ENCODE data around the gene RPTOR.

Gene RPTOR

GRCh38 chr17:80833952-80834892 lies 289.6 kb downstream of the RPTOR start:
- intact Hi-C loops (cut with DNase I), result no loop called here
- DNase-seq, result peak in 7 of 10 donors; percentile 26 to 91 (median 60)

GRCh38 chr17:80834893-80835275 lies 290.2 kb downstream of the RPTOR start:
- intact Hi-C loops (cut with DNase I), result no loop called here
- DNase-seq, result no peak

GRCh38 chr17:80835816-80836657 lies 291.4 kb downstream of the RPTOR start:
- intact Hi-C loops (cut with DNase I), result no loop called here
- DNase-seq, result peak in 8 of 10 donors; percentile 38 to 89 (median 63)

- intact Hi-C loops (cut with DNase I), result no loop called here
- peak in 2 of 10 donors; percentile 70 to 74 for DNase-seq
These were observed 292.0 kb downstream of the RPTOR start for GRCh38 chr17:80836658-80836965.

GRCh38 chr17:80836971-80837481 lies 292.4 kb downstream of the RPTOR start:
- intact Hi-C loops (cut with DNase I), result no loop called here
- DNase-seq, result peak in 3 of 10 donors; percentile 49 to 78 (median 74)

GRCh38 chr17:80837711-80838110 lies 293.1 kb downstream of the RPTOR start:
- peak in 3 of 10 donors; percentile 62 to 71 (median 62) for DNase-seq
- intact Hi-C loops (cut with DNase I), result no loop called here

DNA sequence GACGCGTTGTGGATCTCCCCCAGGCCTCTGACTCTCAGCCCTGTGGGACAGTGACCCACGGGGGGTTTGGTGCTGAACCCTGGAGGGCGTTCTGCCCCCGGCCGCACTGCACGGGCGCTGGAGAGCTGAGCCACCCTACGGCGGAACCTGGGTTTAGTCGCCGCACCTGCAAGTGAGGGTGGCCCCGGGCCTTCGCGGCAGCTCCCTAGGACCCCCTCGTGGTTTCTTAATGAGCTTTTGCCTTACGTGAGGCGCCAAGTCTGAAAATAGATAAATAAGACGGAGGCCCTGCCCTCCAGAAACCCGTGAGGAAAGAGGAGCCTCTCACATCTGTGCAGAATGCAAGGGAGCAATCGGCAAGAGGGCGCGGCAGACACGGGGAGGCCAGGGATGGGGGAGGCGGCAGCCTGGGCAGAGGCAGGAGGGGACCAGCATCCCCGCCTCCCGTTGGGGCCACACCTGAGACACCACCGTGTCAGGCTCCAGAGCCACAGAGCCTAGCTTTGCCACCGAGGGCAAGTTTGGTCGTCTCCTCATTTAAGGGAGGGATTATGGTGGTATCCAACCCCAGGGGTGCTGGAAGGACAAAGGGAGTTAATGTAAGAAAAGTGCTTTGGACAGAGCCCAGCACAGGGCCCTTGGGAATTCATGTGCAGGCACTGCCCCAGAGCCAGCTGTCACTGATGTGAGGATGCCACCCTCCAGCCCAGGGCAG lies 293.8 kb downstream of the RPTOR start:
- DNase-seq, result peak in 3 of 10 donors; percentile 69 to 80 (median 71)
- intact Hi-C loops (cut with DNase I), result no loop called here

GRCh38 chr17:80839026-80839345 lies 294.3 kb downstream of the RPTOR start:
- intact Hi-C loops (cut with DNase I), result no loop called here
- peak in 3 of 10 donors; percentile 47 to 73 (median 47) for DNase-seq

DNA sequence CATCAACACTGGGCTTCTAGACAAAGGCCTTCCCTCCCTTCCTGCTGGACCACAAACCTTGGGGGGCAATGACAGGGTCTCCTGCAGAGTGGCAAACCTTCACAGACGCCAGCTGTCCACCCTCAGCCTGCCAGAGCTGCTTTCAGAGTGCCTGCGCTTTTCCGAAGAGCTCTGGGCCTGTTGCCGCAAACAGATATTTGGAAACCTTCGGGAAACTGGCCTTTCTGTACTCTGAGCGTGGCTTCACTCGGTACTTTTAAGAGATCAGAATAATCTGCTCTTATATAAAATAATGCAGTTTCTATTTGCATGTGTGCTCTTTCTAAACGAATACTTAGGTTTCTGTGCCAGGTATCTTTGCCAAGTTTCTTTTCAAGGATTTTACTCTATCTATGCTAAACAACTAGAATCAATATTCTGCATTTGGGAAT lies 294.9 kb downstream of the RPTOR start:
- intact Hi-C loops (cut with DNase I), result no loop called here
- DNase-seq, result peak in 3 of 10 donors; percentile 73 to 86 (median 79)

GRCh38 chr17:80839970-80840369 lies 295.3 kb downstream of the RPTOR start:
- DNase-seq, result peak in 2 of 10 donors; percentile 75 to 80
- intact Hi-C loops (cut with DNase I), result no loop called here

- intact Hi-C loops (cut with DNase I), result no loop called here
- DNase-seq, result peak in 2 of 10 donors; percentile 17 to 52
These were observed 297.9 kb downstream of the RPTOR start for GRCh38 chr17:80842456-80843013.

DNA sequence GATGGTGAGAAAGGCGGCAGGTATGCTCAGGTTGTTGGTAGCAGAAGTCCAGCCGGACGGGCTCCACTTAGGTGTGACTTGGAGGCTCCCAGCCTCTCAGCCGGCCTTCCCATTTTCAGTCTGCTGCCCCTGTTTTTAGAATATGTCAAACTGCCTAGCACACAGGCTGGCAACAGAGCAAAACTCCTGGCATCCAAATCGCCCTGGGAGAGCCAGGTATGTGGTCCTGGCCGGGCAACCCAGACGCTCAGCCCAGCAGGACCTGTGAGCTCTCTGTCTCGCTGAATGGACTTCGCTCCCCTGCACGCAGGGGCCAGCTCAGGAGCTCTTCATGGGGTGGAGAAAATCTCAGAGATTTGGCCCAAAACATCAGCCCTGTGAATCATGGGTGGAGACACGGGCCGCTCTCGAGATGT lies 299.1 kb downstream of the RPTOR start:
- DNase-seq, result peak in 3 of 10 donors; percentile 39 to 57 (median 44)
- intact Hi-C loops (cut with DNase I), result no loop called here

DNA sequence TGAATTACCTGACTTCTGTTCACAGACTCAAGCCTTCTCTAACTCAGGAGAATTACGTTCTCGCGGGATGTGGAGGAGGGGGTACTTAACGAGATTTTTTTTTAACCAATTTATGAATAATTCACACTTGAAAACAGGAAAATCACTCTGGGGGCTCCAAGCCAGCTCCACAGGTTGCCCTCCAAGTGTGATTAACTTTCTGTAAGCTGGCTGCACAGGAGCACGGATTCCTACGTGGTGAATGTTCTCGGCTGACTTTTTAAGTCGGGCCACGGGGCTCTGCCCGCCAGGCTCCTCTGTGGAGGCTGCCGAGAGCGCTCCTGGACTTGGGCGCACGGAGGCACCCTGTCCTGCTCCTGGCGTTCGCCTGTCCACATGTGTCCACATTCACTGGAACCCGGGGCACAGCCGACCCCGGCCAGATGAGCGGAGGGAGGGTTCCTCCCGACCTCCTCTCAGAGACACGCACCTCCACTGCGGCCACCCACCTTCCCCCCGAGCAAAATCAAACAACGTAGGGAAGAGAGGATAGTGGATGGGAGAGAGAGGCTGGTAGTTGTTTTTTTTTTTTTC lies 299.9 kb downstream of the RPTOR start:
- DNase-seq, result peak in 3 of 10 donors; percentile 41 to 82 (median 54)
- intact Hi-C loops (cut with DNase I), result no loop called here

- DNase-seq, result peak in 3 of 10 donors; percentile 67 to 73 (median 72)
These were observed 300.6 kb downstream of the RPTOR start for GRCh38 chr17:80845069-80845862.

GRCh38 chr17:80845863-80846671 lies 301.4 kb downstream of the RPTOR start:
- intact Hi-C loops (cut with DNase I), result no loop called here
- peak in 3 of 10 donors; percentile 70 to 78 (median 75) for DNase-seq

More at GRCh38 chr17:80845069-80845862, 300.6 kb downstream of the RPTOR start:
- intact Hi-C loops (cut with DNase I), result no loop called here

DNA sequence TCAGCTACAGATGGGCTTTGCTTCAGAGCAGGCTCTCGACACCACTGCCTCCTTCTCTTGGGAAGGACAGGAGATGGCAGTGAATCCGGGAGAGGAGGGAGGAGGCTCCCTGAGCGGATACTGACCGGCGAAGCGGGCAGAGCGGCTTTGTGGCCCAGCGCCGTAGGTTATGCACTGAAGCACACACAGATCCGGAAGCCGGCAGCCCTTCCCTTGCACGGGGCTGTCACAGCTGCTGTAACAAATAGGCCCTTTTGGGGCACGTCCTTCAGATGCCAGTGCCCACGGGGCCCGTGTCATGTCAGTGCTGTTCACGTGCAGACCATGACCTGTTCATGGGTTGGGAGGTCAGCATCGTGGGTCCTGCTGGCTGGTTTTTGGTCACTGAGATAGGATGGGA lies 302.3 kb downstream of the RPTOR start:
- intact Hi-C loops (cut with DNase I), result no loop called here
- peak in 3 of 10 donors; percentile 36 to 67 (median 48) for DNase-seq

- intact Hi-C loops (cut with DNase I), result no loop called here
- peak in 3 of 10 donors; percentile 54 to 81 (median 72) for DNase-seq
These were observed 303.0 kb downstream of the RPTOR start for GRCh38 chr17:80847496-80848230.

Measured in posterior cingulate gyrus (tissue), 11 donors.